GM18499 (cell line): ENCODE measurements around the gene LRRTM3.
A peak's percentile ranks its signal among the peaks of the same experiment; 100 is the strongest.

Experiments
- ATAC-seq: cut with Tn5 transposase; IDR thresholded peaks from one replicate; pipeline ENCODE4 v1.9.1; 2021; ENCODE audit warnings: moderate number of reproducible peaks; ENCODE audit not compliant: insufficient read depth, unreplicated experiment

LRRTM3 gene

GRCh38 chr10:66931340-66931948 is 5.6 kb downstream of the LRRTM3 start:
- ATAC-seq: peak; percentile 76

- no peak for ATAC-seq
These were observed 6.1 kb downstream of the LRRTM3 start for GRCh38 chr10:66931949-66932343.

- ATAC-seq: no peak
These were observed 8.9 kb downstream of the LRRTM3 start for GRCh38 chr10:66934711-66935110.

- ATAC-seq: no peak
These were observed 15.1 kb downstream of the LRRTM3 start for GRCh38 chr10:66940965-66941364.

- no peak for ATAC-seq
These were observed 15.7 kb downstream of the LRRTM3 start for GRCh38 chr10:66941491-66941890.

GRCh38 chr10:66942407-66942806 is 16.6 kb downstream of the LRRTM3 start:
- ATAC-seq: no peak

- ATAC-seq: no peak
These were observed 17.8 kb downstream of the LRRTM3 start for GRCh38 chr10:66943590-66943989.

GRCh38 chr10:66951896-66952295 is 26.1 kb downstream of the LRRTM3 start:
- no peak for ATAC-seq

GRCh38 chr10:66958466-66958865 is 32.6 kb downstream of the LRRTM3 start:
- ATAC-seq: no peak

- no peak for ATAC-seq
These were observed 39.1 kb downstream of the LRRTM3 start for GRCh38 chr10:66964946-66965345.

- no peak for ATAC-seq
These were observed 54.5 kb downstream of the LRRTM3 start for GRCh38 chr10:66980246-66980815.

- no peak for ATAC-seq
These were observed 55.7 kb downstream of the LRRTM3 start for GRCh38 chr10:66981361-66982052.

- ATAC-seq: no peak
These were observed 56.2 kb downstream of the LRRTM3 start for GRCh38 chr10:66982053-66982420.

- ATAC-seq: no peak
These were observed 57.1 kb downstream of the LRRTM3 start for GRCh38 chr10:66982792-66983474.

GRCh38 chr10:66983475-66983818 is 57.6 kb downstream of the LRRTM3 start:
- no peak for ATAC-seq

GRCh38 chr10:66990143-66990830 is 64.5 kb downstream of the LRRTM3 start:
- no peak for ATAC-seq

GRCh38 chr10:66996996-66997395 is 71.2 kb downstream of the LRRTM3 start:
- ATAC-seq: no peak

- no peak for ATAC-seq
These were observed 74.1 kb downstream of the LRRTM3 start for GRCh38 chr10:66999762-67000545.

GRCh38 chr10:67004690-67005089 is 78.9 kb downstream of the LRRTM3 start:
- ATAC-seq: no peak

GRCh38 chr10:67005981-67006380 is 80.1 kb downstream of the LRRTM3 start:
- no peak for ATAC-seq
